T follicular helper cell (primary cell): ENCODE results near the gene NRXN3.

ENCODE experiments used
- DNase-seq: peaks from one replicate; pipeline ENCODE4 v3.0.0-alpha.2; 2020; ENCODE audit warnings: low read depth

NRXN3 gene

DNA sequence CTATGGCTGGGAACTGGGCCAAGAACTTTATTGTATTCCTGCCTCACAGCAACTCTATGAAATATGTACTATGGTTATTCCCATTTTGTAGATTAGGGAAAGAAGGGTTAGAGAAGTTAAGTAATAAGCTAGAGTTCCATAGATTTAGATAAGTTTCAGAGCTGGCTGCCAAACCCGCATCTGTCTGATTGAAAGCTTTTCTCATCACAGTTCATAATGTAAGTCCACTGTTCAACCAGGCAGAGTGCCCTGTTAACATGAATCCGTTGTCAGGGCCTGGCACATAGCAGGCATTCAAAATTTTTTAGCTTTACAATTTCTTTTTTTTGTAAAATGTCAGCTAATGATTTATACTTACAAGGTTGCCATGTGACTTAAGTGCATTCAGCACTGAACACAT lies 467.3 kb downstream of the NRXN3 start:
- DNase-seq, result no peak

- DNase-seq, result no peak
Observed at GRCh38 chr14:78637908-78638475, 467.8 kb downstream of the NRXN3 start.

DNA sequence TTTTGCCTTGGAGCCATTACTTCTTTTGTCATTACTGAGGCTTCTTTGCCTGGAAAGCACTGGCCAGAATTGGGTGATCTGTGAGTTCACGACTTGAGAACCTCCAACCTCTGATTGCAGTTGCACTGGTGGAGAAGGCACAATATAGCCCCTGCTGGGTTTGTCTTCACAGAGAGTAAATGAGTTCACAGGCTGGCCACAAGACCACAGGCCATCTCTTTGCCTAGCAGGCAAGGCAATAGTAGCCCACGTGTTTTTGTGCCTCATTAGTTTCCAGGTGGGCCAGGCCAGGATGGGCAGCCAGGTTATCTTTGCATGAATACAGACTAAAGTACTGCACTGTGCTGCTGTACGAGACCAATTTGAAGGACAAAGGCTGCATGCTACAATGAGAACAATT lies 468.8 kb downstream of the NRXN3 start:
- DNase-seq, result no peak

DNA sequence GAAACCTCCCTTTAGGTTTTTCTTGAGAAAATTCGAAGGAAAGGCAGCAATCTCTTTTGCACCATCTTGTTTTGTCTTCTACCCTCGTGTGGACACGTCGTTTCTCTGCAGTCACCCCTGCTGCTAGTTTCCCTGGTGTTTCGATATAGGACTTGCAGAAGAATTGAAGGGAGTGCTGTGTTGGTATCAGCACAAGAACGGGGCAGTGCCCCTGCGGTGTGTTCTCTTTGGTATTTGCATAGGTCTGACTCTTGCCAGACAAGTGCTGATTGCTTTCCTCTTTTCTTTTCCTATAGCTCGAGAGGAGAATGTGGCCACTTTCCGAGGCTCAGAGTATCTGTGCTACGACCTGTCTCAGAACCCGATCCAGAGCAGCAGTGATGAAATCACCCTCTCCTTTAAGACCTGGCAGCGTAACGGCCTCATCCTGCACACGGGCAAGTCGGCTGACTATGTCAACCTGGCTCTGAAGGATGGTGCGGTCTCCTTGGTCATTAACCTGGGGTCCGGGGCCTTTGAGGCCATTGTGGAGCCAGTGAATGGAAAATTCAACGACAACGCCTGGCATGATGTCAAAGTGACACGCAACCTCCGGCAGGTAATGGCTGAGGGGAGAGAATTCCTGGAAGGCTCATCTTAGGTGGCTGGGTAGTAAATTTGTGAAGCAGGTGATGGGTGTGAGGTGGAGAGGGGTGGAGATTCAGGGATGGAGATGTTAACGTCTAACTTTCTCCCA lies 474.8 kb downstream of the NRXN3 start:
- DNase-seq, result no peak

GRCh38 chr14:78652727-78653126 lies 482.6 kb downstream of the NRXN3 start:
- DNase-seq, result no peak

- no peak for DNase-seq
Observed at GRCh38 chr14:78653173-78653572, 483.0 kb downstream of the NRXN3 start.

- DNase-seq, result no peak
Observed at GRCh38 chr14:78657451-78657850, 487.3 kb downstream of the NRXN3 start.

- DNase-seq, result no peak
Observed at GRCh38 chr14:78664841-78665240, 494.7 kb downstream of the NRXN3 start.

DNA sequence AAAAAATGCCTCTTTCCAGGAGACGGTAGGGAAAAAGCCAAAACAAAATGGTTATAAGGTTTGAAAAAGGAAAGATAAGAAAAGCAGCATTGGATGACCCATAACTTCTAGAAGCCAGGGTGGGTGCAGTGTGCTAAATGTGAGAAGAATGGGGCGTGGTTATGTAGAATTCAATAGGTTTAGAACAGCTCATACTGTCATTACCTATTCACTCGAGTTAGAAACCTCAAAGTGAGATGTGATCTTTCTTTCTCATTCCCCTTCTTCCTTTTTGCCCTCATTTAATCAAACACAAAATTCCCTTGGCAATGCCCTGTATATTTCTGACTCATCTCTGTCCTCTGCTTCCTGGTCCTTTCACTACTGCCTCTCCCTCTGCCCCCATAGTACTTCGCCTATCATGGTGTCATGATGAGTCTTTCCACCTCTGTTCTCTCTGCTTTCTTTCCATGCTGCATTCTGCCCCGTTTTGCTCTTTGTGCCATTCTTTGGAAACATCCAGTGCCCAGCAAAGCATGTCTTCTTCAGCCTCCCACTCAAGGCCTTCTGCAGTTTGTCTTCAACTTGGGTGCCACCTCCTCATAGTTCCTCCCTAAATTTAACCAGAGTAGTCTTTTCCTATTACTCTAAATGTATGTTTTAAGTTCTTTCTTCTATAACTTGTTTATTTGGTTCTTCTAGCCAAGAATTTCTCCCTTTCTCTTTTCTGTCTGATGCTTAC lies 496.3 kb downstream of the NRXN3 start:
- DNase-seq, result no peak

- DNase-seq, result no peak
Observed at GRCh38 chr14:78667141-78667540, 497.0 kb downstream of the NRXN3 start.

DNA sequence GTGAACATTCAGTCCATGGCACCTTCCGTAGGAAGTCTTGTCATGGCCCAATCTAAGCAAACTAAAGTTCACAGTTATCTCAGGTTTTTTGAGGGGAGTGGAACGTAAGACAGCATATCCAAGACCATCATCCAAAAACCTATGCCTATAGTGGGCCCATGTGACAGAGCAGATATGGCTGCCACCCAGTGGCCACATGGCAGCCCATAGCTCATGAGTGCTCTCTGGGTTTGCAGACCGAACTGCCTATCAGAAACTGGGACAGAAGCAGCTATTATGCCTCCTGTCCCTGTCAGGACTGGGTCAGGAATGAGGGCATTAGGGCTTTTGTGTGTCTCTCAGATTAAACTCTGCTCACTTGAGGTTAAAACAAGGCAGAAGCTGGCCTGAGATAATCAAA lies 503.7 kb downstream of the NRXN3 start:
- DNase-seq, result no peak

DNA sequence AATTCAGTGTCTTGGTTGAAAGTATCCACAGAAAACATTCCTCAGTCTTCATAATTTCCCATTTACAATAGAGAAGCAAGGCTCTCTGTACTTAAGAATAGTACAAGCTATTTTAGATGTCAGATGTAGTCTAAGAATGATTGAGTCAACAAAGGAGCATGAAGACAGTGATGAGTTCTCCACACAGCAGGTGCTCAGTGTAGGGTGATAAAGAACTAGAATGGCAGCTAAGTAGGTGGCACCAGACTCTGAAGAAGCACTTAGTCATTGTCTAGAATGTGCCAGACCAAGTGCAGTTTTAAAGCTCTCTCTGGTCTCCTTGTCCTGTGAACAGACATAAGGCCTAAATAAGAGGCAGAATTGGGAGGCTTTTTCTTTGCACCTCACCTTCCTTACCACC lies 504.6 kb downstream of the NRXN3 start:
- no peak for DNase-seq

GRCh38 chr14:78683206-78683605 lies 513.0 kb downstream of the NRXN3 start:
- no peak for DNase-seq

DNA sequence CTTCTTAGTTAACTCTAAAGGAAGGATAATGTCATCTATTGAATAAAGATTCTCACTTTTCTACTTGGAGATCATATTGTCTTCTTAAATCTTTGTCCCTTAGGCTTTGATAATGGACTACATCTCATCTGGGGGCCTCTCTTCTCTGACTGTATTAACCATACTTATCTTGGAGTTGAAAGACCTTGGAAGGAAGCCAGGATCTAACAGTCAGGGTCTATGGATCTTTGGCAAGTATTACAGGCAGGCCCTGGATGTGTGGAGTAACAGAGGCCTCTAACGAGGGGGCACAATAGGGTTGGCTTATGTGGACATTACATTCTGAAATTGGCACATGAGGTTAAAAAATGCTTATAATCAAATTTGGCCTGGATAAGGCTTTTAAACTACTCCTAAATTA lies 513.8 kb downstream of the NRXN3 start:
- DNase-seq, result no peak

- no peak for DNase-seq
Observed at GRCh38 chr14:78688503-78688902, 518.3 kb downstream of the NRXN3 start.

DNA sequence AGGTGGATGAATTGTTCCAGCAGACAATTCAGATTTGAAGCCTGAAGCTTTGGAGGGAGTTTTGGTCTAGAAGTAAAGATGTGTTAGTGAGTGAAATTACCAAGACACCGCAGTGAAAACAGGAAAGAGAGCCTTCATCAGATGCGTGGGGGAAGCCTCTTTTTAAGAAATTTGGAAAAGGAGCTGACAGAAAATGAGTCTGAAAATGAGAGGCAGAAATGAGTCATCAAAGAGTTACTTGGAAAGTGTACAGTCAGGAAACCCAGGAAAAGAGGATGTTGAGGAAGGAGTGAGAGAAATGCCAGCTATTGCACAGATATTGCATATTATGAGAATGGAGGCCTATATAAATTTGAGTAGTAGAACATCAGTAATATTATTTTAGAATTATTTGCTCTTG lies 520.7 kb downstream of the NRXN3 start:
- no peak for DNase-seq

DNA sequence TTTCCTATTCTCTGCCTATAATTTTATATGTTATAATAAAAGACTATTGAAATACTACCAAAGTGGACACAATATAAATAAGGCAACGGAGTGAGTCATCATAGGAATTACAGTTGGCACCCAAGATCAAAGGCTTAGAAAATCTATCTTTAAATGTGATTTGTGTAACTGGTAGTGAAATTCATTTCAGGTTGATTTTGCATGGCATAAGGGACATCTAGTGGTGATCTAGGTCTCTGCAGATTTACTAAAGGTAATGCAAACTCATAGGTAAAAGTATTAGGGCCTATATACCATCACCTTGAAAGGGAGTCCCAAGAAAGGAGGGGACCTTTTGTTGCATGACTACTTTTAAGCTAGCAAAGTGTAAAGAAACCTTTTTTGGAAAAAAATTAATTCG lies 527.2 kb downstream of the NRXN3 start:
- no peak for DNase-seq

DNA sequence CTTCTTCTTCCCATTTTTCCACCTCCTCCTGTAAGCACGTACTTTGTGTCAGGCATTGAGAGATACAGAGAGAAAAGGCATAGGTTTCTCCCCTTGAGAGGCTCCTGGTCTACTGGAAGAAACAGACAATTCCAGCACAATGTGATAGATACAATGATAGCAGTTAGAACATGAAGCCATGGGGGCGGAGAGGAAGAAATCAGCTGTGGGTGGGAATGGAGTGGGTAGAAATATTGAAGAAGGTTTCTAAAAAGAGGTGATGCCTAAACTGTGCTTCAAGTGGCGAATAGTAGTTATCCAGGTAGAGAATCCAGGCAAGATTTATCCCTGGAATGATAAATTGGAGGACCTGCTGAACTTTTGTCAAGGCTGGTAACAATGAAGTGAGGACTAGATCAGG lies 528.8 kb downstream of the NRXN3 start:
- no peak for DNase-seq

GRCh38 chr14:78700236-78700635 lies 530.1 kb downstream of the NRXN3 start:
- DNase-seq, result no peak

GRCh38 chr14:78701246-78701645 lies 531.1 kb downstream of the NRXN3 start:
- no peak for DNase-seq

DNA sequence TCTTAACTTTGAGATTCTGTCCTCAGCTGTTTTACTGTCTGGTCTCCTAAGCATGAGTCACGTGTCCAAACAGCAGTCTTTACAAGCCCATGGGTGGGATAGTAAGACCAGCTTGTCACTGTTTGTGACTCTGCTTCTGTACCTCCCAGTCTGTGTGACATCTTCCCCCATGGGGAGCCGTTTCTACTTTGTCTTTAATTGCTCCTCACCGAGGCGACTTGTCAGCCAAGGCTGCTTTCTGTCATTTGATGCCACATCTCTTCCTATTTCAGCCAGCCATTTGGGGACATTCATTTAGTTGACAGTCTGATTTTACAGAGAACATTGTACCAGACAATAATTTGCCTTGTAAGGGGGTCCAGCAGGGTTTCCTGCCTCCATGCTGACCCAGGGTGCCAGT lies 534.8 kb downstream of the NRXN3 start:
- DNase-seq, result no peak

DNA sequence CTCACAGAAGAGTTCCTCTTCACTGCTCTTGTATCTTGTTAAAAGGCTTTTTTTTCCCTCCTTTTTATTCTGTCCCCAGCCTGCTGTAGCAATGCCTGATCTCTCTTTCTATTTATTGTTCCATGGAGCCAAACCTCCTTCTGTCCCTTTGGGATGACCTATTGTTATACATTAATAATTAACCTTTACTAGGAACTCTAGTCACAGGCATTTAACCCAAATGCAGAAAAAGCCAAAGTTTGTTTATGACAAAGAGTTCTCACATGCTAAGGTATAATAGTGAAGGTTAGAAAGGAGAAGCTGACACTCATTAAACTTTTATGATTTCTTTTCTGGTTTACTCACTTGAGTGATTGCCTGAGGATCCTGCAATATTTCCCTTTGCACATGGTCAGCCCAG lies 535.8 kb downstream of the NRXN3 start:
- no peak for DNase-seq

DNA sequence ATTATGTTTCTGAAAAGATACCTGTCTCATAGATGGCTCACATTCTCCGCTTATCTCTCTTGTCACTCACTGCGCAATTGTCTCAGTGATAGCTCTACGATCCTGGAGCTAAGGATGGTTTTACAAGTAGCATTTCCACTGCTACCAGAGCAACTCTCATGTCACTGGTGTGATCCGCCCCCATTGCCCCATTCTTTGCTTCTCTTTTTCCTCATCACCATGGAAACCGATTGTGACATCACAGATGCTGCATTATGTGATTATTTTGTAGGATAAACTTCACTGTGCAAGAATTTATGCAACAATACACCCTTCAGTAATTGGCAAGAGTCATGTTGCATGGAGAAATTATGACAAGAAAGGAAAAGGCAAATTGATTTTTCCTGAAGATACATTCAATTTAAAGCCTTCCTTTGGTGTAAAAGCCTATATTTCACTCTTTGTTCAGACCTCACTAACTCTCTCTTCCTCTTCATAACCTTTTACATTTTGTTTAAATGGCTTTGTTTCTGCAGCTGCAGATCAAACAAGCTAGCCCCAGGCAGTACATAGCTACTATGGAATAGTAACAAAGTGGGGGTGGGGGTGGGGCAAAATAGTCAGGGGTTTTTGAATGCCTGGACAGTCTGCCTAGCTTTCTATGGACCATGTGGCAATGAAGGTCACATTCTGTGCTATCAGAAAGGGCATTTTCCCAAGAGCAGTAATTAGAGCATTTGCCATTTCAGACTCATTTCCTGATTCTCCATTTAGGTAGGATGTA lies 539.8 kb downstream of the NRXN3 start:
- no peak for DNase-seq
